Measurements from ENCODE around the gene RUNX1. TPM values are rescaled to one million over a fixed set of nuclear protein-coding genes. Genes with fewer than 3 reads are reported as not detected.

The RUNX1 gene
- polyA plus RNA-seq, 12 donors, result 3.6 to 18.8 (median 6.9) TPM; not detected in 1

GRCh38 chr21:35019631-35020032, 29.5 kb downstream of the RUNX1 start:
- DNase-seq, result no peak

GRCh38 chr21:35017256-35017655, 31.8 kb downstream of the RUNX1 start:
- DNase-seq, result no peak

- no peak for DNase-seq
These were observed 32.4 kb downstream of the RUNX1 start for GRCh38 chr21:35016517-35017188.

- DNase-seq, result no peak
These were observed 33.0 kb downstream of the RUNX1 start for GRCh38 chr21:35016071-35016470.

GRCh38 chr21:35015435-35016024, 33.6 kb downstream of the RUNX1 start:
- DNase-seq, result no peak

GRCh38 chr21:35014302-35015041, 34.6 kb downstream of the RUNX1 start:
- no peak for DNase-seq

GRCh38 chr21:35011681-35012080, 37.4 kb downstream of the RUNX1 start:
- DNase-seq, result no peak

GRCh38 chr21:35010447-35010846, 38.7 kb downstream of the RUNX1 start:
- no peak for DNase-seq

GRCh38 chr21:35007348-35007747, 41.8 kb downstream of the RUNX1 start:
- DNase-seq, result no peak

GRCh38 chr21:35006771-35007170, 42.3 kb downstream of the RUNX1 start:
- no peak for DNase-seq

GRCh38 chr21:35006248-35006647, 42.9 kb downstream of the RUNX1 start:
- no peak for DNase-seq

GRCh38 chr21:35005560-35006224, 43.4 kb downstream of the RUNX1 start:
- DNase-seq, result peak; percentile 62

GRCh38 chr21:35005077-35005476, 44.0 kb downstream of the RUNX1 start:
- no peak for DNase-seq

- DNase-seq, result no peak
These were observed 44.8 kb downstream of the RUNX1 start for GRCh38 chr21:35004314-35004713.

GRCh38 chr21:35002879-35003722, 46.0 kb downstream of the RUNX1 start:
- peak; percentile 70 for DNase-seq

- no peak for DNase-seq
These were observed 49.6 kb downstream of the RUNX1 start for GRCh38 chr21:34999397-34999941.

GRCh38 chr21:34998176-34998575, 50.9 kb downstream of the RUNX1 start:
- DNase-seq, result no peak

GRCh38 chr21:34997294-34997693, 51.8 kb downstream of the RUNX1 start:
- DNase-seq, result no peak

GRCh38 chr21:34996304-34997101, 52.6 kb downstream of the RUNX1 start:
- DNase-seq, result no peak

- no peak for DNase-seq
These were observed 53.2 kb downstream of the RUNX1 start for GRCh38 chr21:34995979-34996303.

Data from muscle of arm (tissue), 12 donors.